ENCODE data around the gene INPP5D. TPM values are rescaled to one million over a fixed set of nuclear protein-coding genes. Genes with fewer than 3 reads are reported as not detected.

INPP5D gene
- total and polyA plus RNA-seq, 2 of the 13 experiments (the other 11 are each of a cell fraction or from before 2014, with no cell fraction given), result 16.7 to 18.0 TPM

DNA sequence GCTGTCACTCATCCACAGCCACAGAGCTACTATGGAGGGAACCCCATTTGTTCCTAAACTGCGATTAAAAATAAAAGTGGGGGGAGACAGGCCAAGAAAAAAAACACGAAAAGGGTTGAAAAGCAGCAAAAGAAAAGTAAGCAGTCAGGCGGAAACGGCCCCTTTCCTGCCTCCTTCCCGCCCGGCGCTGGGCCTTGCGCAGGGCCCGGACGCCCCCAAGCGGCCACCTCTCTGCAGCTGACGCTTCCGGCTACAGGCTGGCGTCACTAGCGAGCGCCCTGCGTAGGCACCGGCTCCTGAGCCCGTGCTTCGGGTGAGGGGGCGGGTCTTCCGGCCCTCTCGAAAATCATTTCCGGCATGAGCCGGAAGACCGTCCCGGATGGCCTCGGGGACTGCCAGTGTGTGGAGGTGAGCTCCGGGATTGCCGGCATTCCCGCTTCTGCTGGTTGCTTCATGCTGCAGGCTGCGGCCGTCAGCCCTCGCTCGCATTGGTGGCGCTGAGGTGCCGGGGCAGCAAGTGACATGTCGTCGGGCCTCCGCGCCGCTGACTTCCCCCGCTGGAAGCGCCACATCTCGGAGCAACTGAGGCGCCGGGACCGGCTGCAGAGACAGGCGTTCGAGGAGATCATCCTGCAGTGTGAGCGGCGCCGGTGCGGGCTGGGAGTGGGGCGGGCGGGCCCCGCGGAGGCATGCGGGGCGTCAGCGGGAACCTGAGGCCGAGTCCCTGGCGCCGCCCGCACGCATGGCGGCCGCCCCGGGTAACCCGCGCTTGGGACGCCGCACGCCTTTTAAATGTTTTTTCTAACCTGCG lies 191.4 kb downstream of the INPP5D start, which contains the start of gene ATG16L1 (continued):
- no peak for TF ChIP-seq ZNF841 (CRISPR knock-in tag; IDR thresholded peaks at IDR 0.05; ENCODE audit: borderline replicate concordance)
- TF ChIP-seq ELK4 (CRISPR knock-in tag; IDR thresholded peaks at IDR 0.05; ENCODE audit: borderline replicate concordance), result peak; percentile 93; the same call in 1 of the 2 replicates
- TF ChIP-seq KIAA2018 (CRISPR knock-in tag; IDR thresholded peaks at IDR 0.05; ENCODE audit: borderline replicate concordance), result no peak; the same call in 1 of the 2 replicates
- TF ChIP-seq HNRNPLL (IDR thresholded peaks at IDR 0.05; ENCODE audit: low read depth, low read length, poor library complexity, severe bottlenecking), result peak; percentile 87
- TF ChIP-seq MIER3 (CRISPR knock-in tag; IDR thresholded peaks at IDR 0.05; ENCODE audit: borderline replicate concordance), result peak; percentile 95
- TF ChIP-seq PRMT3 (CRISPR knock-in tag; IDR thresholded peaks at IDR 0.05; ENCODE audit: borderline replicate concordance, low read depth), result no peak
- no peak; a peak in 1 of 4 replicates for TF ChIP-seq NR2F1 (CRISPR knock-in tag; IDR thresholded peaks at IDR 0.05)
- TF ChIP-seq ZBTB38 (CRISPR knock-in tag; IDR thresholded peaks at IDR 0.05), result peak; percentile 55; the same call in 1 of the 2 replicates
- peak; percentile 75 for TF ChIP-seq FOSL2 (CRISPR knock-in tag; IDR thresholded peaks at IDR 0.05)
- peak; percentile 75 for TF ChIP-seq ZKSCAN8 (CRISPR knock-in tag; IDR thresholded peaks at IDR 0.05; ENCODE audit: borderline replicate concordance)
- TF ChIP-seq ZNF446 (CRISPR knock-in tag; IDR thresholded peaks at IDR 0.05), result no peak
- TF ChIP-seq CENPT (CRISPR knock-in tag; IDR thresholded peaks at IDR 0.05; ENCODE audit: low read depth), result no peak
- TF ChIP-seq, protein P1, sequence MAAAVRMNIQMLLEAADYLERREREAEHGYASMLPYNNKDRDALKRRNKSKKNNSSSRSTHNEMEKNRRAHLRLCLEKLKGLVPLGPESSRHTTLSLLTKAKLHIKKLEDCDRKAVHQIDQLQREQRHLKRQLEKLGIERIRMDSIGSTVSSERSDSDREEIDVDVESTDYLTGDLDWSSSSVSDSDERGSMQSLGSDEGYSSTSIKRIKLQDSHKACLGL (CRISPR knock-in tag; IDR thresholded peaks at IDR 0.05), result peak; percentile 91; the same call in 1 of the 2 replicates
- peak; percentile 32; the same call in 1 of the 2 replicates for TF ChIP-seq ZNF12 (CRISPR knock-in tag; IDR thresholded peaks at IDR 0.05)
- peak; percentile 71 for TF ChIP-seq SAFB2 (CRISPR knock-in tag; IDR thresholded peaks at IDR 0.05; ENCODE audit: borderline replicate concordance, low read depth)
- peak; percentile 68; the same call in 1 of the 2 replicates for TF ChIP-seq CEBPB (IDR thresholded peaks at IDR 0.05; ENCODE audit: borderline replicate concordance, low read depth, low read length)
- TF ChIP-seq POLR2AphosphoS2 (IDR thresholded peaks at IDR 0.05; ENCODE audit: low read depth, low read length), result no peak
- TF ChIP-seq ZSCAN20 (CRISPR knock-in tag; IDR thresholded peaks at IDR 0.05; ENCODE audit: borderline replicate concordance), result no peak
- peak; percentile 86 for TF ChIP-seq ZNF891 (CRISPR knock-in tag; IDR thresholded peaks at IDR 0.05)
